HepG2 (cell line): ENCODE results near the gene NEGR1. TPM values are rescaled to one million over a fixed set of nuclear protein-coding genes. Genes with fewer than 3 reads are reported as not detected.

Experiments
- ATAC-seq: fragments of 200-7000 bp; cut with Tn5 transposase; 3 replicates; pipeline ENCODE4 v1.9.1; 2020; ENCODE audit warnings: mild to moderate bottlenecking, moderate library complexity
- BruUV-seq: library from RNA; stranded (reverse); fragments of 400-500 nt; replicated peaks from 2 replicates; lab custom pipeline; 2021; lab: Mats Ljungman, UMichigan
- CTCF ChIA-PET: fragments of 300-600 bp; formaldehyde crosslinking; extraction: SDS; loops from one replicate; lab custom pipeline; 2021; ENCODE audit warnings: low total read pairs, inconsistent platforms, low intra/inter-chr PET ratio; lab: Yijun Ruan, JAX
- POLR2A ChIA-PET: fragments of 350-600 bp; sonication (Branson Sonifier 250); formaldehyde crosslinking; loops from one replicate; lab custom pipeline; 2020; ENCODE audit warnings: antibody characterized with exemption, inconsistent platforms; lab: Yijun Ruan, JAX
- DNase-seq: peaks from one replicate; pipeline ENCODE4 v3.0.0-alpha.2; 2015; ENCODE audit warnings: low spot score
- FAIRE-seq: peaks from 3 replicates; lab custom pipeline; 2011; peaks lifted over from hg19 to GRCh38; lab: Jason Lieb, UNC
- H2AFZ ChIP-seq: one replicate; pipeline ENCODE4 v1.6.1; 2011; ENCODE audit warnings: low read length, inconsistent platforms
- H3K27ac ChIP-seq: fragments of 300-600 bp; 3 replicates; pipeline ENCODE4 v1.8.0; 2011; ENCODE audit warnings: mixed run types, mild to moderate bottlenecking, mixed read lengths, low read length, inconsistent platforms; ENCODE audit not compliant: insufficient read depth; ENCODE audit errors: extremely low read length
- H3K27me3 ChIP-seq, 2 experiments: fragments of 200-600 bp in 1 of 2; 2 replicates in 1 of 2; 3 replicates in 1 of 2; pipeline versions ENCODE4 v1.6.0 to v1.8.0; 2011; ENCODE audit warnings: low read length in 2 of 2, mild to moderate bottlenecking in 2 of 2, moderate library complexity in 2 of 2, inconsistent platforms in 1 of 2; ENCODE audit not compliant: insufficient read depth in 2 of 2, control insufficient read depth in 1 of 2
- H3K36me3 ChIP-seq, 2 experiments: fragments of 200-600 bp in 1 of 2; replicated peaks in 1 of 2; 2 replicates in 1 of 2; 3 replicates in 1 of 2; pipeline versions ENCODE4 v1.5.1 to v1.8.0; 2011; ENCODE audit warnings: low read length in 2 of 2, inconsistent platforms in 1 of 2; ENCODE audit not compliant: insufficient read depth in 2 of 2, control insufficient read depth in 1 of 2
- H3K4me1 ChIP-seq: 2 replicates; pipeline ENCODE4 v1.5.1; 2012; ENCODE audit warnings: low read length, inconsistent platforms; ENCODE audit not compliant: insufficient read depth
- H3K4me2 ChIP-seq: 2 replicates; pipeline ENCODE4 v1.6.0; 2011; ENCODE audit warnings: low read depth, low read length, inconsistent platforms
- H3K4me3 ChIP-seq, 3 experiments: fragments of 200-600 bp in 1 of 3; sonication (generic), shearing (Covaris generic) in 1 of 3; replicated peaks in 1 of 3; 2 replicates each; pipeline ENCODE4 v1.5.1; 2011 to 2016; ENCODE audit warnings: low read length in 3 of 3, inconsistent platforms in 2 of 3, low read depth in 2 of 3, mild to moderate bottlenecking in 2 of 3, control low read depth in 1 of 3, mixed read lengths in 1 of 3; ENCODE audit not compliant: insufficient read depth in 1 of 3
- H3K79me2 ChIP-seq: one replicate; pipeline ENCODE4 v1.6.1; 2011; ENCODE audit warnings: low read length, inconsistent platforms; ENCODE audit not compliant: insufficient read depth
- H3K9ac ChIP-seq: 2 replicates; pipeline ENCODE4 v1.6.0; 2011; ENCODE audit warnings: mild to moderate bottlenecking, low read depth, low read length, inconsistent platforms; ENCODE audit not compliant: insufficient read depth
- H3K9me3 ChIP-seq: 2 replicates; pipeline ENCODE4 v1.5.1; 2012; ENCODE audit warnings: mild to moderate bottlenecking, low read length
- H4K20me1 ChIP-seq: 2 replicates; pipeline ENCODE4 v1.6.0; 2011; ENCODE audit warnings: inconsistent platforms, mild to moderate bottlenecking, low read length, moderate library complexity; ENCODE audit not compliant: insufficient read depth
- CBX5 ChIP-seq: sonication (generic); formaldehyde crosslinking; IDR thresholded peaks from 2 replicates; pipeline ENCODE4 v1.4.0; 2020; ENCODE audit warnings: missing genetic modification reagents, borderline replicate concordance
- MAFG ChIP-seq: sonication (generic); formaldehyde crosslinking; IDR thresholded peaks from 2 replicates; pipeline ENCODE4 v1.5.1; 2020; ENCODE audit warnings: mild to moderate bottlenecking, missing genetic modification reagents
- MAFK ChIP-seq, 2 experiments: IDR thresholded peaks in 1 of 2; conservative IDR thresholded peaks in 1 of 2; 2 replicates each; pipeline ENCODE4 v1.6.1; 2011; ENCODE audit warnings: improper control_type of control experiment in 2 of 2, low read length in 2 of 2
- SETDB1 ChIP-seq: sonication (generic); formaldehyde crosslinking; IDR thresholded peaks from 2 replicates; pipeline ENCODE4 v1.5.1; 2020; ENCODE audit warnings: missing genetic modification reagents, mild to moderate bottlenecking, borderline replicate concordance
- TFDP2 ChIP-seq: sonication (generic); formaldehyde crosslinking; IDR thresholded peaks from 2 replicates; pipeline ENCODE4 v1.4.0; 2020; ENCODE audit warnings: missing genetic modification reagents
- ZBTB26 ChIP-seq: IDR thresholded peaks from 2 replicates; pipeline ENCODE4 v1.6.1; 2016; ENCODE audit warnings: missing compliant biosample characterization, missing genetic modification reagents, borderline replicate concordance
- ZFP90 ChIP-seq: sonication (generic); formaldehyde crosslinking; IDR thresholded peaks from 2 replicates; pipeline ENCODE4 v1.8.0; 2022; ENCODE audit warnings: missing genetic modification reagents, mild to moderate bottlenecking, inconsistent platforms, borderline replicate concordance
- ZNF557 ChIP-seq: sonication (generic); formaldehyde crosslinking; IDR thresholded peaks from 2 replicates; pipeline ENCODE4 v1.4.0; 2020; ENCODE audit warnings: missing genetic modification reagents
- ZNF780A ChIP-seq: sonication (generic); formaldehyde crosslinking; IDR thresholded peaks from 2 replicates; pipeline ENCODE4 v1.8.0; 2022; ENCODE audit warnings: mild to moderate bottlenecking, missing genetic modification reagents, moderate library complexity
- ZNF790 ChIP-seq: sonication (generic); formaldehyde crosslinking; IDR thresholded peaks from 2 replicates; pipeline ENCODE4 v1.8.0; 2022; ENCODE audit warnings: missing genetic modification reagents, mild to moderate bottlenecking, borderline replicate concordance
- WGBS: methylation state at CpG from one replicate; pipeline ENCODE4 v1.1.6; 2017; ENCODE audit warnings: low lambda C conversion rate; 5-methylcytosine and 5-hydroxymethylcytosine counted together
- in situ Hi-C: cut with HindIII; loops from 2 replicates; pipeline ENCODE4 v1.10.0; 2017; ENCODE audit warnings: low pct_unique_long_range_greater_than_20kb; ENCODE audit not compliant: extremely low pct_ligation_motif_present
- intact Hi-C: fragments of 100-400 bp; cut with micrococcal nuclease; formaldehyde crosslinking; loops from one replicate; pipeline ENCODE4 v1.10.0; 2022; ENCODE audit not compliant: unreplicated experiment
- polyA plus RNA-seq, 8 experiments: library from polyadenylated mRNA; depleted of rRNA in 3 of 8; stranded (reverse) in 7 of 8; unstranded in 1 of 8; fragments of >200 nt; fragmentation: Illumina TruSeq in 4 of 8; extraction: Trizol in 4 of 8; gene quantifications; 2 replicates each; pipeline versions ENCODE4 v1.2.1 to v1.2.3, GENCODE V29; 2011 to 2016; ENCODE audit warnings: low read depth in 4 of 8, missing spikeins in 1 of 8, mixed read lengths in 1 of 8; ENCODE audit not compliant: insufficient read depth in 1 of 8
- total RNA-seq, 5 experiments: library from RNA; depleted of rRNA; stranded (reverse); fragments of >200 nt; fragmentation: Illumina TruSeq; extraction: Trizol; gene quantifications; 2 replicates each; pipeline ENCODE4 v1.2.3, GENCODE V29; 2016; ENCODE audit warnings: low read depth in 1 of 5

The NEGR1 gene
- total and polyA plus RNA-seq, 2 of the 13 experiments (the other 11 are each of a cell fraction or from before 2014, with no cell fraction given) = not detected

- intact Hi-C loops (no loop called here), in situ Hi-C loops (no loop called here)
- no peak overlapping the region for H3K9ac ChIP-seq
- no peaks in the 10 kb centered on the region for H4K20me1 ChIP-seq
- H3K4me1 ChIP-seq = no peaks in the 10 kb centered on the region
- H3K27me3 ChIP-seq = no peaks in the 10 kb centered on the region
- DNase-seq (no peak), FAIRE-seq (no peak), ATAC-seq (no peak)
- no peaks in the 10 kb centered on the region for H3K36me3 ChIP-seq
- CTCF ChIA-PET = no interaction called here
- no peak overlapping the region for H3K4me2 ChIP-seq
- H3K79me2 ChIP-seq = no peaks in the 10 kb centered on the region
- H2AFZ ChIP-seq = no peak overlapping the region
- H3K4me3 ChIP-seq = no peak overlapping the region
- BruUV-seq = no TSS peak
- peaks cover 20% of the 10 kb centered on the region for H3K9me3 ChIP-seq
- H3K27ac ChIP-seq = no peak overlapping the region
- POLR2A ChIA-PET = no interaction called here
- peak; percentile 8 to 54; a peak in 2 of 4 replicates for TF ChIP-seq MAFK (conservative IDR thresholded peaks at IDR 0.05 in 1 of 2, IDR thresholded peaks at IDR 0.05 in 1 of 2; ENCODE audit: low read length in 2 of 2)
- no peak for TF ChIP-seq ZFP90 (CRISPR knock-in tag)
Observed at GRCh38 chr1:71625004-71625403, 657.3 kb downstream of the NEGR1 start.

- no peaks in the 10 kb centered on the region for H3K36me3 ChIP-seq
- H3K9ac ChIP-seq = no peak overlapping the region
- intact Hi-C loops = no loop called here
- no TSS peak for BruUV-seq
- no peak overlapping the region for H3K4me3 ChIP-seq
- DNase-seq = no peak
- FAIRE-seq = no peak
- 0% methylated on average over 1 of the region's 1 CpG for WGBS
- no peaks in the 10 kb centered on the region for H3K4me1 ChIP-seq
- no peak overlapping the region for H3K4me2 ChIP-seq
- no peaks in the 10 kb centered on the region for H3K79me2 ChIP-seq
- H3K27ac ChIP-seq = no peak overlapping the region
- in situ Hi-C loops = no loop called here
- POLR2A ChIA-PET = no interaction called here
- H3K9me3 ChIP-seq = peaks cover 20% of the 10 kb centered on the region
- H2AFZ ChIP-seq = no peak overlapping the region
- CTCF ChIA-PET = no interaction called here
- no peaks in the 10 kb centered on the region for H4K20me1 ChIP-seq
- ATAC-seq = no peak
- no peaks in the 10 kb centered on the region for H3K27me3 ChIP-seq
- TF ChIP-seq TFDP2 (no peak), MAFG (CRISPR knock-in tag) (no peak), SETDB1 (CRISPR knock-in tag) (no peak), ZNF790 (CRISPR knock-in tag) (no peak), ZNF557 (no peak), ZBTB26 (CRISPR knock-in tag) (no peak), CBX5 (CRISPR knock-in tag) (no peak), ZNF780A (CRISPR knock-in tag) (no peak)
Observed at GRCh38 chr1:71623888-71624287, 658.5 kb downstream of the NEGR1 start.
